Fibroblast of mammary gland (primary cell): ENCODE measurements around the gene PROX1.

Experiments used
- DNase-seq: peaks from one replicate; pipeline ENCODE4 v3.0.0-alpha.2; 2010; ENCODE audit warnings: low read depth
- H3K4me3 ChIP-seq: 2 replicates; pipeline ENCODE4 v1.5.1; 2011; ENCODE audit warnings: low read depth, mild to moderate bottlenecking, low read length, moderate library complexity; ENCODE audit not compliant: control insufficient read depth
- TF ChIP-seq, protein P1 (sequence below): conservative IDR thresholded peaks from 2 replicates; pipeline ENCODE4 v1.5.1; 2011; ENCODE audit warnings: low read depth, low read length, inconsistent platforms; ENCODE audit not compliant: control insufficient read depth, insufficient read depth

The PROX1 gene

GRCh38 chr1:213987927-213988506 lies at the start of gene PROX1:
Gene PROX1, plus strand, starts transcription at chr1:213987973. Its CDS starts 8,563 bp downstream, at chr1:213996536.
- TF ChIP-seq, protein P1, sequence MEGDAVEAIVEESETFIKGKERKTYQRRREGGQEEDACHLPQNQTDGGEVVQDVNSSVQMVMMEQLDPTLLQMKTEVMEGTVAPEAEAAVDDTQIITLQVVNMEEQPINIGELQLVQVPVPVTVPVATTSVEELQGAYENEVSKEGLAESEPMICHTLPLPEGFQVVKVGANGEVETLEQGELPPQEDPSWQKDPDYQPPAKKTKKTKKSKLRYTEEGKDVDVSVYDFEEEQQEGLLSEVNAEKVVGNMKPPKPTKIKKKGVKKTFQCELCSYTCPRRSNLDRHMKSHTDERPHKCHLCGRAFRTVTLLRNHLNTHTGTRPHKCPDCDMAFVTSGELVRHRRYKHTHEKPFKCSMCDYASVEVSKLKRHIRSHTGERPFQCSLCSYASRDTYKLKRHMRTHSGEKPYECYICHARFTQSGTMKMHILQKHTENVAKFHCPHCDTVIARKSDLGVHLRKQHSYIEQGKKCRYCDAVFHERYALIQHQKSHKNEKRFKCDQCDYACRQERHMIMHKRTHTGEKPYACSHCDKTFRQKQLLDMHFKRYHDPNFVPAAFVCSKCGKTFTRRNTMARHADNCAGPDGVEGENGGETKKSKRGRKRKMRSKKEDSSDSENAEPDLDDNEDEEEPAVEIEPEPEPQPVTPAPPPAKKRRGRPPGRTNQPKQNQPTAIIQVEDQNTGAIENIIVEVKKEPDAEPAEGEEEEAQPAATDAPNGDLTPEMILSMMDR, result no peak
- DNase-seq, result peak; percentile 85
- H3K4me3 ChIP-seq, result peak within 1 kb of the TSS; percentile 63

DNA sequence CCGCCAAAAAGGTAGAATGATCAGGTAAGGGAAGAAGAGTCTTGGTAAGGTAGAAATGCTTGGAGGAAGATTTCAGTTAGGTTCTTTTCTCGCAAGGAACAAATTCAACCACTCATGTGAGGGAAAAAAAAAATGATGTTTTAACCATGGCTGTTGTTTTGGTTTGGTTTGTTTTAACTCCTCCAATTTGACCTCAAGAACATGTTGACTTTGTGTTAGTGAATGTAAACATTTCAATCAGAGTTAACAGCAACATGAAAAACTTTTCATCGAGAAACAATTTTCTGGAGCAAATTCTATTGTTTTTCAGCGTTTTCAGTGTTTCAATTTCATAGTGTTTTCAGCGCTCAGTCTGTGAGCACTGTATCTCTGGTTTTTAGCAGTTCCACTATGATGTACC lies 49.0 kb upstream of the PROX1 start:
- H3K4me3 ChIP-seq, result no peak overlapping the region
- TF ChIP-seq, protein P1, result no peak
- no peak for DNase-seq

- DNase-seq, result no peak
- H3K4me3 ChIP-seq, result no peak overlapping the region
- TF ChIP-seq, protein P1, result no peak
Observed at GRCh38 chr1:213939888-213940287, 47.9 kb upstream of the PROX1 start.

- TF ChIP-seq, protein P1, result no peak
- DNase-seq, result no peak
- H3K4me3 ChIP-seq, result no peak overlapping the region
Observed at GRCh38 chr1:213940947-213941346, 46.8 kb upstream of the PROX1 start.

GRCh38 chr1:213942061-213942460 lies 45.7 kb upstream of the PROX1 start:
- no peak overlapping the region for H3K4me3 ChIP-seq
- TF ChIP-seq, protein P1, result no peak
- DNase-seq, result no peak

DNA sequence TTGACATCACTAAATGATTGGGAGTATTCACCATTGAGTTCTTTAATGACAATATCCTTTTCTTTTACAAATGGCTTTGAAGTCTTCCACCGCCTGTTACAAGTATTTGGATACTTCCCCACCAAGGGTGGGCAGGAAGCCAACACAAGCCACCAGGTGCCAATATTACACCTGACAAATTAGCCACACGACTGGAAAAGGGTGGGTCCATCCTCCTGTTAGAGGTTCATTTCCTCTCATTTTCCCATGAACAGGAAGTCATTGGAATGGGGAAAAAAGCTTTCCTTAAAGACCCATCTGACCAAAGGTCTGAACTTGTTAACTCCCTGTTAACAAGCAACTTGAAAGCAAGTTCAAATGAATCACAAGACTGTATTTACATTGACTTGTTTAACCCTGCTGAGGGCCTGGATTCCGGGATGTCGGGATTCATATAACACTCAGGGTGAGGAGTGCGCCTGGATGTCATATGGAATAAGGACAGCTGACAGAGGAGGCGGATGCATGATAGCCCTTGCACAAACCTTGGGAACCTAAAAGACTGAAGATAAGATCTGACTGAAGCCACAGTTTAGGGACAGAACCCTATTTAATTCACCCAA lies 40.5 kb upstream of the PROX1 start:
- no peak for DNase-seq
- no peak overlapping the region for H3K4me3 ChIP-seq
- TF ChIP-seq, protein P1, result no peak
